HepG2 (cell line): ENCODE data around the gene DACH2. TPM values are rescaled to one million over a fixed set of nuclear protein-coding genes. Genes with fewer than 3 reads are reported as not detected.

Source experiments
- ATAC-seq: fragments of 200-7000 bp; cut with Tn5 transposase; 3 replicates; pipeline ENCODE4 v1.9.1; 2020; ENCODE audit warnings: mild to moderate bottlenecking, moderate library complexity
- BruUV-seq: library from RNA; stranded (reverse); fragments of 400-500 nt; replicated peaks from 2 replicates; lab custom pipeline; 2021; lab: Mats Ljungman, UMichigan
- CTCF ChIA-PET: fragments of 300-600 bp; formaldehyde crosslinking; extraction: SDS; loops from one replicate; lab custom pipeline; 2021; ENCODE audit warnings: low total read pairs, inconsistent platforms, low intra/inter-chr PET ratio; lab: Yijun Ruan, JAX
- POLR2A ChIA-PET: fragments of 350-600 bp; sonication (Branson Sonifier 250); formaldehyde crosslinking; loops from one replicate; lab custom pipeline; 2020; ENCODE audit warnings: antibody characterized with exemption, inconsistent platforms; lab: Yijun Ruan, JAX
- DNase-seq: peaks from one replicate; pipeline ENCODE4 v3.0.0-alpha.2; 2015; ENCODE audit warnings: low spot score
- FAIRE-seq: peaks from 3 replicates; lab custom pipeline; 2011; peaks lifted over from hg19 to GRCh38; lab: Jason Lieb, UNC
- H2AFZ ChIP-seq: one replicate; pipeline ENCODE4 v1.6.1; 2011; ENCODE audit warnings: low read length, inconsistent platforms
- H3K27ac ChIP-seq: fragments of 300-600 bp; 3 replicates; pipeline ENCODE4 v1.8.0; 2011; ENCODE audit warnings: mixed run types, mild to moderate bottlenecking, mixed read lengths, low read length, inconsistent platforms; ENCODE audit not compliant: insufficient read depth; ENCODE audit errors: extremely low read length
- H3K27me3 ChIP-seq, 2 experiments: fragments of 200-600 bp in 1 of 2; 2 replicates in 1 of 2; 3 replicates in 1 of 2; pipeline versions ENCODE4 v1.6.0 to v1.8.0; 2011; ENCODE audit warnings: low read length in 2 of 2, mild to moderate bottlenecking in 2 of 2, moderate library complexity in 2 of 2, inconsistent platforms in 1 of 2; ENCODE audit not compliant: insufficient read depth in 2 of 2, control insufficient read depth in 1 of 2
- H3K36me3 ChIP-seq, 2 experiments: fragments of 200-600 bp in 1 of 2; replicated peaks in 1 of 2; 2 replicates in 1 of 2; 3 replicates in 1 of 2; pipeline versions ENCODE4 v1.5.1 to v1.8.0; 2011; ENCODE audit warnings: low read length in 2 of 2, inconsistent platforms in 1 of 2; ENCODE audit not compliant: insufficient read depth in 2 of 2, control insufficient read depth in 1 of 2
- H3K4me1 ChIP-seq: 2 replicates; pipeline ENCODE4 v1.5.1; 2012; ENCODE audit warnings: low read length, inconsistent platforms; ENCODE audit not compliant: insufficient read depth
- H3K4me2 ChIP-seq: 2 replicates; pipeline ENCODE4 v1.6.0; 2011; ENCODE audit warnings: low read depth, low read length, inconsistent platforms
- H3K4me3 ChIP-seq, 3 experiments: fragments of 200-600 bp in 1 of 3; sonication (generic), shearing (Covaris generic) in 1 of 3; replicated peaks in 1 of 3; 2 replicates each; pipeline ENCODE4 v1.5.1; 2011 to 2016; ENCODE audit warnings: low read length in 3 of 3, inconsistent platforms in 2 of 3, low read depth in 2 of 3, mild to moderate bottlenecking in 2 of 3, control low read depth in 1 of 3, mixed read lengths in 1 of 3; ENCODE audit not compliant: insufficient read depth in 1 of 3
- H3K79me2 ChIP-seq: one replicate; pipeline ENCODE4 v1.6.1; 2011; ENCODE audit warnings: low read length, inconsistent platforms; ENCODE audit not compliant: insufficient read depth
- H3K9ac ChIP-seq: 2 replicates; pipeline ENCODE4 v1.6.0; 2011; ENCODE audit warnings: mild to moderate bottlenecking, low read depth, low read length, inconsistent platforms; ENCODE audit not compliant: insufficient read depth
- H3K9me3 ChIP-seq: 2 replicates; pipeline ENCODE4 v1.5.1; 2012; ENCODE audit warnings: mild to moderate bottlenecking, low read length
- H4K20me1 ChIP-seq: 2 replicates; pipeline ENCODE4 v1.6.0; 2011; ENCODE audit warnings: inconsistent platforms, mild to moderate bottlenecking, low read length, moderate library complexity; ENCODE audit not compliant: insufficient read depth
- ARID5B ChIP-seq: IDR thresholded peaks from 2 replicates; pipeline ENCODE4 v1.4.0; 2020; ENCODE audit warnings: mild to moderate bottlenecking, missing genetic modification reagents
- CBFB ChIP-seq: sonication (generic); formaldehyde crosslinking; IDR thresholded peaks from 2 replicates; pipeline ENCODE4 v1.4.0; 2020; ENCODE audit warnings: missing genetic modification reagents
- EP300 ChIP-seq, 3 experiments: sonication (generic) in 1 of 3; formaldehyde crosslinking in 1 of 3; IDR thresholded peaks; 2 replicates each; pipeline versions ENCODE4 v1.5.1 to v1.6.1; 2011 to 2020; ENCODE audit warnings: low read depth in 2 of 3, low read length in 2 of 3, borderline replicate concordance in 1 of 3, improper control_type of control experiment in 1 of 3, mild to moderate bottlenecking in 1 of 3, missing genetic modification reagents in 1 of 3, moderate library complexity in 1 of 3
- FOXA3 ChIP-seq: IDR thresholded peaks from 2 replicates; pipeline ENCODE4 v1.6.1; 2016; ENCODE audit warnings: missing genetic modification reagents, missing compliant biosample characterization
- HHEX ChIP-seq: IDR thresholded peaks from 2 replicates; pipeline ENCODE4 v1.6.1; 2016; ENCODE audit warnings: control low read depth
- KDM1A ChIP-seq: IDR thresholded peaks from 2 replicates; pipeline ENCODE4 v1.6.1; 2016; ENCODE audit warnings: missing compliant biosample characterization
- KDM5B ChIP-seq: sonication (generic); formaldehyde crosslinking; IDR thresholded peaks from 2 replicates; pipeline ENCODE4 v1.4.0; 2020; ENCODE audit warnings: missing genetic modification reagents, mild to moderate bottlenecking, borderline replicate concordance
- MIXL1 ChIP-seq: IDR thresholded peaks from 2 replicates; pipeline ENCODE4 v1.6.1; 2016
- NR1H2 ChIP-seq: sonication (generic); formaldehyde crosslinking; IDR thresholded peaks from 2 replicates; pipeline ENCODE4 v1.8.1; 2022; ENCODE audit warnings: low read depth, missing genetic modification reagents, borderline replicate concordance
- PAF1 ChIP-seq: IDR thresholded peaks from 2 replicates; pipeline ENCODE4 v1.6.1; 2016; ENCODE audit warnings: missing genetic modification reagents, missing compliant biosample characterization
- SOX13 ChIP-seq, 3 experiments: fragments of 450-650 bp in 1 of 3; sonication (generic) in 1 of 3; formaldehyde crosslinking in 1 of 3; IDR thresholded peaks in 2 of 3; conservative IDR thresholded peaks in 1 of 3; 2 replicates each; pipeline versions ENCODE4 v1.5.0 to v1.6.1; 2016 to 2020; ENCODE audit warnings: antibody characterized with exemption in 1 of 3, mild to moderate bottlenecking in 1 of 3, missing compliant biosample characterization in 1 of 3, missing genetic modification reagents in 1 of 3, moderate library complexity in 1 of 3
- SOX6 ChIP-seq, 2 experiments: fragments of 450-650 bp in 1 of 2; sonication (generic) in 1 of 2; formaldehyde crosslinking in 1 of 2; IDR thresholded peaks; 2 replicates each; pipeline versions ENCODE4 v1.4.0 to v1.6.1; 2017 to 2020; ENCODE audit warnings: antibody characterized with exemption in 1 of 2, mild to moderate bottlenecking in 1 of 2, missing genetic modification reagents in 1 of 2
- SP140L ChIP-seq: sonication (generic); formaldehyde crosslinking; IDR thresholded peaks from 2 replicates; pipeline ENCODE4 v1.4.0; 2020; ENCODE audit warnings: missing genetic modification reagents, borderline replicate concordance
- ZFP36L2 ChIP-seq: sonication (generic); formaldehyde crosslinking; IDR thresholded peaks from 2 replicates; pipeline ENCODE4 v1.4.0; 2020; ENCODE audit warnings: missing genetic modification reagents
- ZNF225 ChIP-seq: sonication (generic); formaldehyde crosslinking; IDR thresholded peaks from 2 replicates; pipeline ENCODE4 v1.4.0; 2020; ENCODE audit warnings: mild to moderate bottlenecking, missing genetic modification reagents
- ZNF556 ChIP-seq: sonication (generic); formaldehyde crosslinking; IDR thresholded peaks from 2 replicates; pipeline ENCODE4 v1.4.0; 2020; ENCODE audit warnings: mild to moderate bottlenecking, missing genetic modification reagents, borderline replicate concordance
- ZNF704 ChIP-seq: sonication (generic); formaldehyde crosslinking; IDR thresholded peaks from 2 replicates; pipeline ENCODE4 v1.8.1; 2023; ENCODE audit warnings: mild to moderate bottlenecking, inconsistent platforms, moderate library complexity, missing genetic modification reagents, borderline replicate concordance
- ZSCAN30 ChIP-seq: sonication (generic); formaldehyde crosslinking; IDR thresholded peaks from 2 replicates; pipeline ENCODE4 v1.5.0; 2020; ENCODE audit warnings: mild to moderate bottlenecking, missing genetic modification reagents
- ZSCAN9 ChIP-seq: IDR thresholded peaks from 2 replicates; pipeline ENCODE4 v1.6.1; 2016; ENCODE audit warnings: borderline replicate concordance
- in situ Hi-C: cut with HindIII; loops from 2 replicates; pipeline ENCODE4 v1.10.0; 2017; ENCODE audit warnings: low pct_unique_long_range_greater_than_20kb; ENCODE audit not compliant: extremely low pct_ligation_motif_present
- intact Hi-C: fragments of 100-400 bp; cut with micrococcal nuclease; formaldehyde crosslinking; loops from one replicate; pipeline ENCODE4 v1.10.0; 2022; ENCODE audit not compliant: unreplicated experiment
- polyA plus RNA-seq, 8 experiments: library from polyadenylated mRNA; depleted of rRNA in 3 of 8; stranded (reverse) in 7 of 8; unstranded in 1 of 8; fragments of >200 nt; fragmentation: Illumina TruSeq in 4 of 8; extraction: Trizol in 4 of 8; gene quantifications; 2 replicates each; pipeline versions ENCODE4 v1.2.1 to v1.2.3, GENCODE V29; 2011 to 2016; ENCODE audit warnings: low read depth in 4 of 8, missing spikeins in 1 of 8, mixed read lengths in 1 of 8; ENCODE audit not compliant: insufficient read depth in 1 of 8
- total RNA-seq, 5 experiments: library from RNA; depleted of rRNA; stranded (reverse); fragments of >200 nt; fragmentation: Illumina TruSeq; extraction: Trizol; gene quantifications; 2 replicates each; pipeline ENCODE4 v1.2.3, GENCODE V29; 2016; ENCODE audit warnings: low read depth in 1 of 5

The DACH2 gene
- total and polyA plus RNA-seq, 2 of the 13 experiments (the other 11 are each of a cell fraction or from before 2014, with no cell fraction given): not detected

- no peak for TF ChIP-seq CBFB (CRISPR knock-in tag)
- no peak for TF ChIP-seq ZNF225 (CRISPR knock-in tag)
- TF ChIP-seq ZSCAN9 (CRISPR knock-in tag): no peak
- TF ChIP-seq MIXL1: no peak
- TF ChIP-seq, all 625 proteins: peak for 0
Observed at GRCh38 chrX:86829786-86830185, 681.5 kb downstream of the DACH2 start (continued).

- ATAC-seq: peak; percentile 49; the same call in 1 of the 3 replicates
- POLR2A ChIA-PET: no interaction called here
- no peak overlapping the region for H3K4me3 ChIP-seq
- DNase-seq: peak; percentile 44
- H3K79me2 ChIP-seq: no peaks in the 10 kb centered on the region
- no peaks in the 10 kb centered on the region for H3K36me3 ChIP-seq
- peak; percentile 39 for FAIRE-seq
- H3K27ac ChIP-seq: no peak overlapping the region
- H3K9me3 ChIP-seq: no peaks in the 10 kb centered on the region
- H3K27me3 ChIP-seq: no peaks in the 10 kb centered on the region
- H3K9ac ChIP-seq: no peak overlapping the region
- BruUV-seq: no TSS peak
- peaks cover 16% of the 10 kb centered on the region for H3K4me1 ChIP-seq
- in situ Hi-C loops: no loop called here
- H4K20me1 ChIP-seq: no peaks in the 10 kb centered on the region
- intact Hi-C loops: no loop called here
- H2AFZ ChIP-seq: no peak overlapping the region
- CTCF ChIA-PET: no interaction called here
- H3K4me2 ChIP-seq: no peak overlapping the region
- TF ChIP-seq SOX13 (IDR thresholded peaks at IDR 0.05): no peak
- TF ChIP-seq SOX13 (CRISPR knock-in tag; conservative IDR thresholded peaks at IDR 0.05 in 1 of 2, IDR thresholded peaks at IDR 0.05 in 1 of 2): peak in 1 of 2 experiments; percentile 96; a peak in 2 of 4 replicates
- TF ChIP-seq EP300 (IDR thresholded peaks at IDR 0.05; ENCODE audit: low read depth in 2 of 2, low read length in 2 of 2): 0 out of 4 replicates have a peak, but pooled peaks of 1 of the 2 experiments have one; percentile 14
- no peak for TF ChIP-seq EP300 (CRISPR knock-in tag; IDR thresholded peaks at IDR 0.05; ENCODE audit: borderline replicate concordance)
- no peak for TF ChIP-seq KDM1A (CRISPR knock-in tag)
- no peak for TF ChIP-seq SP140L (CRISPR knock-in tag)
- TF ChIP-seq ZFP36L2 (CRISPR knock-in tag): no peak
- TF ChIP-seq HHEX (CRISPR knock-in tag): no peak
- TF ChIP-seq KDM5B (CRISPR knock-in tag): no peak
- TF ChIP-seq NR1H2: no peak
- TF ChIP-seq ZNF704: no peak
- 0 out of 2 replicates have a peak, but pooled peaks have one; percentile 36 for TF ChIP-seq FOXA3 (CRISPR knock-in tag)
- no peak for TF ChIP-seq PAF1 (CRISPR knock-in tag)
- no peak for TF ChIP-seq SOX6 (IDR thresholded peaks at IDR 0.05)
- TF ChIP-seq SOX6 (CRISPR knock-in tag; IDR thresholded peaks at IDR 0.05): peak; percentile 62
- no peak for TF ChIP-seq ZNF556
- TF ChIP-seq ZSCAN30 (CRISPR knock-in tag): no peak
- peak; percentile 42 for TF ChIP-seq ARID5B (CRISPR knock-in tag)
Observed at GRCh38 chrX:86830685-86831084, 682.4 kb downstream of the DACH2 start.
